Tibial nerve (tissue), 3 donors: ENCODE measurements around the gene TBC1D22B.

Experiments
- POLR2A ChIP-seq, 2 donors: fragments of 450-650 bp; IDR thresholded peaks; one replicate each; pipeline ENCODE4 v1.6.1; 2017; ENCODE audit warnings: antibody characterized with exemption in 2 of 2, mild to moderate bottlenecking in 2 of 2, moderate library complexity in 2 of 2
- TF ChIP-seq, protein P1 (sequence below), 5 experiments: fragments of 200-600 bp in 3 of 5; fragments of 450-650 bp in 2 of 5; sonication (generic) in 3 of 5; IDR thresholded peaks; one replicate each; pipeline ENCODE4 v1.5.1; 2016 to 2019; ENCODE audit warnings: antibody characterized with exemption in 5 of 5, mild to moderate bottlenecking in 3 of 5, moderate library complexity in 2 of 5

- TF ChIP-seq POLR2A (IDR thresholded peaks at IDR 0.05): no peak
- TF ChIP-seq, protein P1, sequence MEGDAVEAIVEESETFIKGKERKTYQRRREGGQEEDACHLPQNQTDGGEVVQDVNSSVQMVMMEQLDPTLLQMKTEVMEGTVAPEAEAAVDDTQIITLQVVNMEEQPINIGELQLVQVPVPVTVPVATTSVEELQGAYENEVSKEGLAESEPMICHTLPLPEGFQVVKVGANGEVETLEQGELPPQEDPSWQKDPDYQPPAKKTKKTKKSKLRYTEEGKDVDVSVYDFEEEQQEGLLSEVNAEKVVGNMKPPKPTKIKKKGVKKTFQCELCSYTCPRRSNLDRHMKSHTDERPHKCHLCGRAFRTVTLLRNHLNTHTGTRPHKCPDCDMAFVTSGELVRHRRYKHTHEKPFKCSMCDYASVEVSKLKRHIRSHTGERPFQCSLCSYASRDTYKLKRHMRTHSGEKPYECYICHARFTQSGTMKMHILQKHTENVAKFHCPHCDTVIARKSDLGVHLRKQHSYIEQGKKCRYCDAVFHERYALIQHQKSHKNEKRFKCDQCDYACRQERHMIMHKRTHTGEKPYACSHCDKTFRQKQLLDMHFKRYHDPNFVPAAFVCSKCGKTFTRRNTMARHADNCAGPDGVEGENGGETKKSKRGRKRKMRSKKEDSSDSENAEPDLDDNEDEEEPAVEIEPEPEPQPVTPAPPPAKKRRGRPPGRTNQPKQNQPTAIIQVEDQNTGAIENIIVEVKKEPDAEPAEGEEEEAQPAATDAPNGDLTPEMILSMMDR (IDR thresholded peaks at IDR 0.05): no peak
Observed at GRCh38 chr6:37222992-37223391, 34.6 kb upstream of the TBC1D22B start.
